ENCODE data around the gene ABCD2.
"Not testable (repeated sequence)": the region's sequence is repeated elsewhere in the genome, so short reads cannot be mapped to it uniquely, and the experiment has no call there.

The ABCD2 gene

GRCh38 chr12:39538679-39539104 is 80.9 kb downstream of the ABCD2 start:
- no peak for DNase-seq (ENCODE audit: low spot score)

GRCh38 chr12:39533951-39534350 is 85.7 kb downstream of the ABCD2 start:
- no peak for DNase-seq (ENCODE audit: low spot score)

- DNase-seq (ENCODE audit: low spot score), result no peak
Measured at GRCh38 chr12:39532448-39532847, 87.2 kb downstream of the ABCD2 start.

GRCh38 chr12:39526974-39527373 is 92.6 kb downstream of the ABCD2 start:
- no peak for DNase-seq (ENCODE audit: low spot score)

- DNase-seq (ENCODE audit: low spot score), result not testable (repeated sequence)
Measured at GRCh38 chr12:39522167-39522566, 97.4 kb downstream of the ABCD2 start.

- DNase-seq (ENCODE audit: low spot score), result no peak
Measured at GRCh38 chr12:39510001-39510400, 109.6 kb downstream of the ABCD2 start.

- DNase-seq (ENCODE audit: low spot score), result no peak
Measured at GRCh38 chr12:39505554-39505953, 114.0 kb downstream of the ABCD2 start.

GRCh38 chr12:39505023-39505422 is 114.6 kb downstream of the ABCD2 start:
- DNase-seq (ENCODE audit: low spot score), result no peak

GRCh38 chr12:39503439-39503838 is 116.2 kb downstream of the ABCD2 start:
- DNase-seq (ENCODE audit: low spot score), result no peak

GRCh38 chr12:39502726-39503125 is 116.9 kb downstream of the ABCD2 start:
- no peak for DNase-seq (ENCODE audit: low spot score)
